Measurements from ENCODE around the gene RAB14. TPM values are rescaled to one million over a fixed set of nuclear protein-coding genes. Genes with fewer than 3 reads are reported as not detected.

Gene RAB14
- total RNA-seq, 2 experiments from 2014 or later = 8.6 to 37.1 TPM

GRCh38 chr9:121182989-121183388 lies 18.7 kb downstream of the RAB14 start:
- intact Hi-C loops (cut with micrococcal nuclease; ENCODE audit: unreplicated experiment) = loop anchor here (2.0 kb wide), 1 partner anchor 14 kb away; no protein-coding TSS in a partner anchor
- no TSS peak for BruUV-seq (replicated peaks)
- POLR2A ChIA-PET = no interaction called here

GRCh38 chr9:121182101-121182836 lies 19.4 kb downstream of the RAB14 start:
- H3K4me2 ChIP-seq (ENCODE audit: low read length) = peak overlapping the region; percentile 49; the same call in 1 of the 2 replicates
- H3K9me2 ChIP-seq (ENCODE audit: insufficient read depth, low read length) = no peaks in the 10 kb centered on the region
- BruUV-seq (replicated peaks) = no TSS peak
- POLR2A ChIA-PET = interaction anchor here (0.7 to 1.1 kb wide), 4 partner anchors 11 to 133 kb away, joined by 3 to 6 read pairs (median 4); no protein-coding TSS in a partner anchor
- no peak for DNase-seq (ENCODE audit: low spot score)
- H4K20me1 ChIP-seq (ENCODE audit: insufficient read depth, low read length) = peaks cover 7% of the 10 kb centered on the region; the same call in 1 of the 2 replicates
- CTCF ChIA-PET (ENCODE audit: unreplicated experiment) = no interaction called here
- no peak for TF ChIP-seq CTCF (conservative IDR thresholded peaks at IDR 0.05; ENCODE audit: low read length)
- TF ChIP-seq EZH2phosphoT487 (IDR thresholded peaks at IDR 0.05; ENCODE audit: borderline replicate concordance, low read depth, low read length) = no peak
- intact Hi-C loops (cut with micrococcal nuclease; ENCODE audit: unreplicated experiment) = loop anchor here (2.0 kb wide), 1 partner anchor 15 kb away; no protein-coding TSS in a partner anchor
- H3K9me3 ChIP-seq (ENCODE audit: low read length) = no peaks in the 10 kb centered on the region
- H3K36me3 ChIP-seq (ENCODE audit: insufficient read depth, low read length) = peaks cover 95% of the 10 kb centered on the region
- no peak overlapping the region for H2AFZ ChIP-seq (ENCODE audit: low read length)
- peaks cover 44% of the 10 kb centered on the region; the same call in 1 of the 2 replicates for H3K79me2 ChIP-seq (ENCODE audit: insufficient read depth, low read depth, low read length)
- H3K27ac ChIP-seq (ENCODE audit: low read depth, low read length, poor library complexity, severe bottlenecking) = peak overlapping the region; percentile 32
- peaks cover 46% of the 10 kb centered on the region for H3K4me1 ChIP-seq (ENCODE audit: insufficient read depth, low read length, poor library complexity, severe bottlenecking)
- no peak overlapping the region for H3K4me3 ChIP-seq (ENCODE audit: low read depth, low read length, poor library complexity, severe bottlenecking)

More at GRCh38 chr9:121182989-121183388, 18.7 kb downstream of the RAB14 start:
- Histone ChIP-seq H3K4me3 (ENCODE audit: low read depth, low read length, poor library complexity, severe bottlenecking) (peak overlapping the region; percentile 2), H3K79me2 (ENCODE audit: insufficient read depth, low read depth, low read length) (peaks cover 51% of the 10 kb centered on the region; the same call in 1 of the 2 replicates), H4K20me1 (ENCODE audit: insufficient read depth, low read length) (peaks cover 7% of the 10 kb centered on the region; the same call in 1 of the 2 replicates), H3K9me2 (ENCODE audit: insufficient read depth, low read length) (no peaks in the 10 kb centered on the region), H3K9me3 (ENCODE audit: low read length) (no peaks in the 10 kb centered on the region), H3K4me2 (ENCODE audit: low read length) (peak overlapping the region; percentile 49), H3K27ac (ENCODE audit: low read depth, low read length, poor library complexity, severe bottlenecking) (peak overlapping the region; percentile 32), H3K36me3 (ENCODE audit: insufficient read depth, low read length) (peaks cover 95% of the 10 kb centered on the region), H2AFZ (ENCODE audit: low read length) (no peak overlapping the region), H3K4me1 (ENCODE audit: insufficient read depth, low read length, poor library complexity, severe bottlenecking) (peaks cover 50% of the 10 kb centered on the region)
- peak; percentile 30 for DNase-seq (ENCODE audit: low spot score)
- CTCF ChIA-PET (ENCODE audit: unreplicated experiment) = no interaction called here
- TF ChIP-seq EZH2phosphoT487 (IDR thresholded peaks at IDR 0.05; ENCODE audit: borderline replicate concordance, low read depth, low read length) = no peak
- no peak for TF ChIP-seq CTCF (conservative IDR thresholded peaks at IDR 0.05; ENCODE audit: low read length)
